ENCODE results near the gene SFN. TPM values are rescaled to one million over a fixed set of nuclear protein-coding genes. Genes with fewer than 3 reads are reported as not detected.

SFN gene
- total and polyA plus RNA-seq, 2 donors (not counting 1 experiment from before 2014, with no cell fraction given) = 0.09 to 0.34 TPM

- H3K27me3 Mint-ChIP-seq = no peaks in the 10 kb centered on the region
- ATAC-seq (ENCODE audit: low read depth) (no peak), DNase-seq (no peak)
- Histone ChIP-seq H3K27ac (ENCODE audit: low read length in 2 of 2) (no peak overlapping the region), H4K20me1 (ENCODE audit: control insufficient read depth, insufficient read depth, low read length, poor library complexity, severe bottlenecking) (no peaks in the 10 kb centered on the region), H3K9ac (ENCODE audit: low read length) (no peak overlapping the region), H3K79me2 (ENCODE audit: control insufficient read depth, insufficient read depth, low read length) (no peaks in the 10 kb centered on the region), H3K9me3 (ENCODE audit: control extremely low read depth in 1 of 3, control insufficient read depth in 2 of 3, insufficient read depth in 1 of 3, low read length in 2 of 3) (no peaks in the 10 kb centered on the region), H2AFZ (ENCODE audit: insufficient read depth, low read depth, low read length, poor library complexity, severe bottlenecking) (no peak overlapping the region), H3K4me2 (replicated peaks; ENCODE audit: low read depth, low read length, poor library complexity, severe bottlenecking) (no peak overlapping the region), H3K4me1 (ENCODE audit: control insufficient read depth in 2 of 2, insufficient read depth in 2 of 2, low read length in 2 of 2) (no peaks in the 10 kb centered on the region), H3K36me3 (replicated peaks in 1 of 2; ENCODE audit: control extremely low read depth in 1 of 2, control insufficient read depth in 1 of 2, extremely low read depth in 1 of 2, insufficient read depth in 2 of 2, low read length in 1 of 2) (peaks cover 0 to 56% of the 10 kb centered on the region in 2 experiments), H3K27me3 (replicated peaks in 1 of 4; ENCODE audit: control extremely low read depth in 1 of 4, control insufficient read depth in 3 of 4, insufficient read depth in 4 of 4, low read length in 3 of 4) (no peaks in the 10 kb centered on the region), H3K4me3 (ENCODE audit: control extremely low read depth in 1 of 5, extremely low read depth in 1 of 5, insufficient read depth in 1 of 5, low read depth in 2 of 5, low read length in 4 of 5) (no peak overlapping the region)
- ChIA-PET POLR2A (no interaction called here), CTCF (interaction anchor here (0.6 to 3.9 kb wide), 4 partner anchors 13 to 100 kb away, joined by 4 to 27 read pairs (median 15); no protein-coding TSS in a partner anchor)
- intact Hi-C loops (cut with micrococcal nuclease) = loop anchor here (1.0 kb wide), 2 partner anchors 25 to 47 kb away; partner anchors contain the start of gene GPATCH3
- TF ChIP-seq CTCF (IDR thresholded peaks at IDR 0.05) = no peak
- no peak for TF ChIP-seq EZH2 (IDR thresholded peaks at IDR 0.05; ENCODE audit: borderline replicate concordance, insufficient read depth, low read depth, low read length, poor library complexity, severe bottlenecking)
- 98% methylated on average over 10 of the region's 10 CpGs for WGBS (ENCODE audit: insufficient coverage)
- H3K27ac Mint-ChIP-seq = no peak overlapping the region
- H3K4me3 Mint-ChIP-seq = no peak overlapping the region
- H3K4me1 Mint-ChIP-seq = no peaks in the 10 kb centered on the region
- no peaks in the 10 kb centered on the region for H3K9me3 Mint-ChIP-seq (ENCODE audit: insufficient read depth)
These were observed 9.3 kb upstream of the SFN start for GRCh38 chr1:26853600-26853999.

- Histone ChIP-seq H3K4me2 (replicated peaks; ENCODE audit: low read depth, low read length, poor library complexity, severe bottlenecking) (no peak overlapping the region), H3K36me3 (replicated peaks in 1 of 2; ENCODE audit: control extremely low read depth in 1 of 2, control insufficient read depth in 1 of 2, extremely low read depth in 1 of 2, insufficient read depth in 2 of 2, low read length in 1 of 2) (peaks cover 0 to 43% of the 10 kb centered on the region in 2 experiments), H3K27me3 (replicated peaks in 1 of 4; ENCODE audit: control extremely low read depth in 1 of 4, control insufficient read depth in 3 of 4, insufficient read depth in 4 of 4, low read length in 3 of 4) (no peaks in the 10 kb centered on the region), H3K4me1 (ENCODE audit: control insufficient read depth in 2 of 2, insufficient read depth in 2 of 2, low read length in 2 of 2) (no peaks in the 10 kb centered on the region), H3K9ac (ENCODE audit: low read length) (no peak overlapping the region), H4K20me1 (ENCODE audit: control insufficient read depth, insufficient read depth, low read length, poor library complexity, severe bottlenecking) (no peaks in the 10 kb centered on the region), H3K79me2 (ENCODE audit: control insufficient read depth, insufficient read depth, low read length) (no peaks in the 10 kb centered on the region), H2AFZ (ENCODE audit: insufficient read depth, low read depth, low read length, poor library complexity, severe bottlenecking) (no peak overlapping the region), H3K9me3 (ENCODE audit: control extremely low read depth in 1 of 3, control insufficient read depth in 2 of 3, insufficient read depth in 1 of 3, low read length in 2 of 3) (no peaks in the 10 kb centered on the region), H3K27ac (ENCODE audit: low read length in 2 of 2) (no peak overlapping the region), H3K4me3 (ENCODE audit: control extremely low read depth in 1 of 5, extremely low read depth in 1 of 5, insufficient read depth in 1 of 5, low read depth in 2 of 5, low read length in 4 of 5) (no peak overlapping the region)
- Mint-ChIP-seq H3K27ac (no peak overlapping the region), H3K4me1 (no peaks in the 10 kb centered on the region), H3K4me3 (no peak overlapping the region), H3K9me3 (ENCODE audit: insufficient read depth) (no peaks in the 10 kb centered on the region), H3K27me3 (no peaks in the 10 kb centered on the region)
- WGBS (ENCODE audit: insufficient coverage) = 100% methylated on average over 3 of the region's 5 CpGs
- intact Hi-C loops (cut with micrococcal nuclease) = no loop called here
- CTCF ChIA-PET = interaction anchor here (0.9 to 3.9 kb wide), 10 partner anchors 11 to 253 kb away, joined by 3 to 27 read pairs (median 6); partner anchors contain the start of gene GPN2
- ATAC-seq (ENCODE audit: low read depth) = no peak
- POLR2A ChIA-PET = interaction anchor here (0.6 to 1.1 kb wide), 2 partner anchors 10 kb away, joined by 3 read pairs; no protein-coding TSS in a partner anchor
- no peak for DNase-seq
- no peak for TF ChIP-seq EZH2 (IDR thresholded peaks at IDR 0.05; ENCODE audit: borderline replicate concordance, insufficient read depth, low read depth, low read length, poor library complexity, severe bottlenecking)
- no peak for TF ChIP-seq CTCF (IDR thresholded peaks at IDR 0.05)
These were observed 8.0 kb upstream of the SFN start for GRCh38 chr1:26854906-26855305.
